ENCODE measurements around the gene AIMP1.

GRCh38 chr4:106329041-106329618 lies 12.8 kb downstream of the AIMP1 start:
- no peak for TF ChIP-seq ZSCAN18 (tag by site-specific recombination; IDR thresholded peaks at IDR 0.05)
- TF ChIP-seq SP2 (tag by site-specific recombination; IDR thresholded peaks at IDR 0.05): no peak
- TF ChIP-seq ZBTB1 (tag by site-specific recombination; IDR thresholded peaks at IDR 0.05): no peak
- no peak for TF ChIP-seq ZBTB7A (tag by site-specific recombination; IDR thresholded peaks at IDR 0.05; ENCODE audit: low read depth)
- TF ChIP-seq ZNF433 (tag by site-specific recombination; IDR thresholded peaks at IDR 0.05; ENCODE audit: low read depth): no peak
- TF ChIP-seq ZNF610 (tag by site-specific recombination; IDR thresholded peaks at IDR 0.05; ENCODE audit: borderline replicate concordance): no peak
- TF ChIP-seq ZNF202 (tag by site-specific recombination; IDR thresholded peaks at IDR 0.05; ENCODE audit: borderline replicate concordance): no peak
- no peak for TF ChIP-seq ZNF626 (tag by site-specific recombination; IDR thresholded peaks at IDR 0.05)
- TF ChIP-seq ZNF549 (tag by site-specific recombination; IDR thresholded peaks at IDR 0.05): no peak
- no peak for TF ChIP-seq REST (tag by site-specific recombination; IDR thresholded peaks at IDR 0.05)
- no peak for TF ChIP-seq RBAK (tag by site-specific recombination; IDR thresholded peaks at IDR 0.05)
- TF ChIP-seq CTCF (tag by site-specific recombination; IDR thresholded peaks at IDR 0.05): no peak
- TF ChIP-seq ZSCAN5A (tag by site-specific recombination; IDR thresholded peaks at IDR 0.05): no peak
